Measurements from ENCODE around the gene KRT84.
"Not testable (repeated sequence)": the region's sequence is repeated elsewhere in the genome, so short reads cannot be mapped to it uniquely, and the experiment has no call there.

Gene KRT84

DNA sequence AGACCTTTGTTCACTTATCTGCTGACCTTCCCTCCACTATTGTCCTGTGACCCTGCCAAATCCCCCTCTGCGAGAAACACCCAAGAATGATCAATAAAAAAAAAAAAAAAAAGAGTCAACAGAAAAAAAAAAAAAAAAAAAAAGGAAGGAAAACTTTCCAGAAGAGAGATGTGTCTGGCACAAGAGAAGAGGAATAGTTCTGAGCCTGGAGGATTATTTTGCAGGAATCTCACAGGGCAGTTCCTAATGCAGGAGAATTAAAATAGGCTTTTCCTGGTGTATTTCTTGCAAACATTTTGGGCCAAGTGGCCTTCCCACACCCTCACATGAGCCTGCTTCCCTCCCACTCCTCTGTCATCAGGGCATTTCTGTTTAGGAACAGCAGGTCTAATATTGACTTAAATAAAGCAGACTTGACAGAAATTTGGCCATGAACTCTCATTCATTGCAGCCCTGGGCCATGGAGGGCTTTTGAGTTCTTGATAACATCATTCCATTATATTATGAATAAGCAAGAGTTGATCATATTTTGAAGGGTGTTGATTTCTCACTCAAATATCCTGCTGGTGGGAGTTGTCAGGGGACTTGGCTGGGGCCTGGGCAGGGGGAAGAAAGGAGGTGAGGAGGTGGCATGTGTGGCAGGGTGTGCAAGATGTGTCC, 25.3 kb upstream of the KRT84 start:
- not testable (repeated sequence) for DNase-seq (ENCODE audit: low read depth in 2 of 2)

DNA sequence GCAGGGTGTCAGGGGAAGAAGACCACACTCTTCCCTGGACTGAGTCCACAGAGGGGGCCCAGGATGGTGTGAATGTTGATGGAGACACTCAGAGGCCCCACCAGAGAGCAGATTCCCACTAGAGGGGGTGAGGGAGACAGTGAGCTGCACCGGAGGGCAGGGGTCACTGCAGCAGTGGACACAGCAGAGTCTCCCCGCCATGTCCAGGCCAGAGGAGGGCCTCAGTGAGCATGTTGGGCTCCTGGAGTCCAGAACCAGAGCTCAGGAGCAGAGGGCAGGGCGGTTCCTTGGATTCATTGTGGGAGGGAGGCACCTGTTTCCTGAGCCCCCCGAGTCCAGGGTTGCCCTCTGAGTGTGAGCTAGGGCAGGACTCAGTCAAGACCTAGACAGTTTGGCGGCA, 22.5 kb upstream of the KRT84 start:
- DNase-seq (ENCODE audit: low read depth in 2 of 2) = no peak

DNA sequence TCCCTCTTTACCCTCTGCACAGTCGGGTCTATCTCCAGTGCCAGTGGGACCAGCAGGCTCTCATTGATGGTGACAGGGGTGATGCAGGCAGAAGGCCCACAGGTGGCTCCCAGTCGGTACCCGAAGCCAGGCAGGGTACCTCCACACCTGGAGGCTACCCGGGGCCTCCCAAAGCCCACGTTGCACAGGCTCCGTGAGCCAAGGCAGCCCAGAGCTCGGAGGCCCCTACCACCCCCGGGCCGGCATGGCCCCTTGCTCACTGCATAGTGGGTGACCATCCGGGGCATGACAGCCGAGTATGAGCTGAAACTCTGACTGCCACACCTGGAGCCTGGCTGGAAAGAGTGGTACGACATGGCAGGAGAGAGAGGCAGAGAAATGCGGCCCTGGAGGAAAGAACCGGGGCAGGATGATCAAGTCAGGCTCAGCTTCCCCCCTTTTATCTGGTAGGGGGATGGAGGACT, 20.5 kb upstream of the KRT84 start, which contains the start of gene KRT82:
Gene KRT82 (minus strand): TSS at position 414 of the 464 bp plus-strand sequence. CDS start 58 bp downstream, at position 356.
- no peak for DNase-seq (ENCODE audit: low read depth in 2 of 2)

DNA sequence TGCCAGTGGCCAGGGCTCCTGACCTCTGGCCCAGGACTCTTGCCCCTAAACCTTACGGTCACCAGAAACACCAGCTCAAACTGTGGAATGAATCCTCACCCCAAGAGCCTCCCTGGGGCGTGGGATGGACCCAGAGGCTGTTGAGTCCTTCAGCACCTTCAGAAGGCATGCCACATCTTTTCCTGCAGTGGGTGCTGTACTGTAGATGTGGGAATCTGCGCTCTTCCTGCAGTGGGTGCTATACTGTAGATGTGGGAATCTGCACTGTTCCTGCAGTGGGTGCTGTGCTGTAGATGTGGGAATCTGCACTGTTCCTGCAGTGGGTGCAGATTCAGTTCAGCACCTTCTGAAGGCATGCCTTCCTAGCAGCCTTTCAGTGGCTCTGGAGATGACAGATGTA, 19.5 kb upstream of the KRT84 start:
- no peak for DNase-seq (ENCODE audit: low read depth in 2 of 2)

DNA sequence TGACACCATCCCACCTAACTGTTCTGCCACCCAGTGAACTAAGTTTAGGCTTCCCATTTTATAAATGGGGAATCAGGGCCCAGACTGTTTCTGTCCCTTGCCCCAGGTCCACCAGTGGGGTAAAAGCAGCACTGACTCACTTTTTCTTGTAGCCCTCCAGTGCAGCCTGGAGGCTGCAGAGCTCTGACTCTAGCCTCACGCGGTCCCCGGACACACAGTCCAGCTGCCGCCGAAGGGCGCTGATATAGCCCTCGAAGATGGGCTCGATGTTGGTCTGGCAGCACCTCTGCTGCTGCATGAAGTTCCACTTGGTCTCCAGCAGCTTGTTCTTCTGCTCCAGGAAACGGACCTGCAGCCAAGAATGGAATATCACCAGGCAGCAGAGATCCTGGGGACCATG, 18.1 kb upstream of the KRT84 start:
- no peak for DNase-seq (ENCODE audit: low read depth in 2 of 2)

DNA sequence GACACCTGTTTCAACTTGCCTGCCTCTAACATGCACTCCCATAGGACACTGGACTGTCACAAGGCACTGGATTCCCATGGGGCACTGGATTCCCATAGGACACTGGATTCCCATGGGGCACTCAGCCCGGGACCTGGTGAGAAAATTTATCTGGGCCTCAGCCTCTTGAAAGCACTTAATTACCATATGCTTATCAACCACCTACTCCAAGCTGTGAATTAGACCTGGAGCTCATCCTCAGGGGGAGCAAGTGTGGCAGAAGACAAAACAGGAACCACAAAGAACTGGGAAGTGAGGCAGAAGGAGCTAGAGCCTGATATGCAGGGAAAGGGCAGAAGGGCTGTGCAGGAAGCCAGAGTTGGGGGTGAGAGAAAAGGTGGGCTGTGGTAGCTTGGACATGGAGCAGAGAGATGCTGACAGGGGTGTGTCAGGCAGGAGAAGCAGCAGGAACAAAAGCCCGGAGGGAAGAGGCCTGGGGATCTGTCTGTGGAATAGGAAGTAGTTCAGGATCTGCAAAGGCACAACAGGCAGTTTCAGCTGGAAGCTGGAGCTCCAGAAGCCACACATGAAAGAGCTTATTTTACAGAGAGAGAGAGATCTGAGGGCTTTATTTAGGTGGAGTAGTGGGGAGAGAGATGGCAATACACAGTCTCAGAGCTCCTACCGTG, 17.6 kb upstream of the KRT84 start:
- no peak for DNase-seq (ENCODE audit: low read depth in 2 of 2)

DNA sequence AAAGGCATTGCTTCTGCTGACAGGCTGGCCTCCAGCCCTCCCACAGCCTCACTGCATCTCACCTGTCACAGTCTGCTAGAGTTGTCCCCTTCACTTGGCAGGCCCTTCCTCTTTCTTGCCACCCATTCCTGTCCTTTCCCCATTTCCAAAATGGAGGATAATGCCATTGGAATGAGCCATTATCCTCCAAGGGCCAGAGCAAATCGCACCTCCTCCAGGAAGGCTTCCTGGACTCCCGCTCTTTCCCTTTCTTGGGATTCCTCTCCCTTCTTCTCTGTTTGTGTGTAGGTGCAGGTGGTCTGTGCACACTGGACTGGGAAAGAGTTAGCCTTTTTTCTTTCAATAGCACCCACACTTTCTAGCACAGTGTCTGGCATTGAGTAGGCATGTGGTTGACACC, 16.9 kb upstream of the KRT84 start:
- no peak for DNase-seq (ENCODE audit: low read depth in 2 of 2)

DNA sequence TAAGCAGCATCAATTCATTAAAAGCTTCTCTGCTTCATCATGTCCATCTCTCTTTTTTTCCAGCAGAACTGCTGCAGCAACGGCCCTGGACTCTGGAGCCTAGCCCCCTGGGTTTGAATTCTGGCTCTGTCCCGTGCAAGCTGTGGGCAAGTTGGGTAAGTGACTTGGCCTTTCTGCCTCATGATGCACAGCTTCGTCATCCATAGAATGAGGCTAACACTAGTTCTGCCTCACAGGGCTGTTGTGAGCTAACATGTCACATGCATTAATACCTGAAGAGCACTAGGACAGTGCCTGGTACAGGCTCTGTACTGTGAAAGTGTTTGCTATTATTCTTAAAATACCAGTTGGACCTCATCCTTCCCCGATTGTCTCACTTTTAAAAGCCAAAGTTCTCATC, 16.5 kb upstream of the KRT84 start:
- DNase-seq (ENCODE audit: low read depth in 2 of 2) = no peak

DNA sequence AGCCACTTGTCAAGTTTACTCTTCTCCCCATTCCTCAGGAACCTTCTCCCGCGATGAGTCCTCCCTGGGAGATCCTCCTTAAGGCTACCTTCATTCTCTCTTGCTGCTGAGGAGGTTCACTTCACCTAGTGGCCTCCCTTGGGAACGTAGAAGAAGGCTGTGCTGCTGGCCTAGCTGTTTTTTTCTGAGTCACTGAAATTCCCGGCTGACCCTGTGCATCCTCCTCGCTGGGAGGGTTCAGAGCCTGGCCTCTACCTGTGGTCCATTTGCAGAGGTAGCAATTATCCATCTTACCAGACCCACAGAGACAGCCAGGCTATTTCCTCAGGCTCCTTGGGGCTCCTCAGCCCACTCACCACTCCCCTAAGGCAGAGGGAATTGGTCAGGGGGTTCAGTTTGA, 16.1 kb upstream of the KRT84 start:
- DNase-seq (ENCODE audit: low read depth in 2 of 2) = no peak

DNA sequence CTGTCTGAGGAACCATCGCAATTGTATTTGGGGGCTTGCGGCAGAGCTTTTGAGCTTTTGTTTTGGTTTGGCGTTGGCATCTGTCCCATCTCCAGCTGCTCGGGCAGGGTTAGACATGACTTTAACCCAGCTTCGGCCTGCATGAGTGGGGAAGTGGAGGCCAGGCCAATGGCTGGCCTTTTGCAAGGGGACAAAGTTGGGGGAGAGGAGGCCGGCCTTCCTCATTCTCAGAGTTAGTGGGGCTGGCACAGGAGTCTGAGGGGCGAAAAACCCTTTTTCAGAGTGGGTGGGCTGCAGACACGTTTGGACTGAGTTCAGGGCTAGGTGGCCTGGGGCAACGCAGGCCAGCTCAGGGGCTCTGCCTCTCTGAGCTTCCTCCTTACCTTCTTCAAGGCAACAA, 15.5 kb upstream of the KRT84 start:
- no peak for DNase-seq (ENCODE audit: low read depth in 2 of 2)

DNA sequence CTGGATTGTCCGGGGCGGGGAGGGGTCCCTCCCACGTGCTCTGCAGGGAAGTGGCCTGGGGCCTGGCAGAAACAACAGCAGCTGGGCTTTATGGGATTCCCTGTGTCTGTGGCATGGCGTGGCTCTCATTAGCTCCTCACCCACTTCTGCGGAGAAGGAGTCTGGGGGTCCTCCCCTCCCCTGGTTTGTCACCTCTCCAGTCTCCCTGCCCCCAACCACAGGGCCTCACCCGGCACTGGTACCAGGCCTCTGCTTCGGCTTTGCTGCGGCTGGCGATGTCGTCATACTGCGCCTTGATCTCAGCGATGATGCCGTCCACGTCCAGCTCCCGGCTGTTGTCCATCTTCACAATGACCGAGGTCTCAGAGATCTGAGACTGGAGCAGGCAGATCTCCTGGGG, 14.3 kb upstream of the KRT84 start:
- DNase-seq (ENCODE audit: low read depth in 2 of 2) = no peak

DNA sequence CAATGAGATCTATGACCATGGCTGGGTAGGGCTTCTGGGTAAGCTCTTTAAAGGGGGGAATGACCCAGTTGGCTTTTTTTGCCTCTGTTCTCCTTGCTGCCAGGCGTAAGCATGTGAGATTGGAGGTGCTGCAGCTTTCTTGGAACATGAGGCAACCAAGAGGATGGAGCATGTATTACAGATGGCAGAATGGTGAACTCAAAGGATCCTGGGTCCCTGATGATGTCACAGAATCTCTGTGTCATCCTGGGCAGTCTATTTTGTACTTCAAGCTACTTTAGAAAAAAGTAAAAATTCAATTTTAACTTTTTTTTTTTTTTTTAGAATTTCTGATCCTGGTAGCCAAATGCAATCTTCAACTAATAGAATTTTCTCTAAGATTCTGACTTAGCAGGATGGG, 12.7 kb upstream of the KRT84 start:
- DNase-seq (ENCODE audit: low read depth in 2 of 2) = no peak

DNA sequence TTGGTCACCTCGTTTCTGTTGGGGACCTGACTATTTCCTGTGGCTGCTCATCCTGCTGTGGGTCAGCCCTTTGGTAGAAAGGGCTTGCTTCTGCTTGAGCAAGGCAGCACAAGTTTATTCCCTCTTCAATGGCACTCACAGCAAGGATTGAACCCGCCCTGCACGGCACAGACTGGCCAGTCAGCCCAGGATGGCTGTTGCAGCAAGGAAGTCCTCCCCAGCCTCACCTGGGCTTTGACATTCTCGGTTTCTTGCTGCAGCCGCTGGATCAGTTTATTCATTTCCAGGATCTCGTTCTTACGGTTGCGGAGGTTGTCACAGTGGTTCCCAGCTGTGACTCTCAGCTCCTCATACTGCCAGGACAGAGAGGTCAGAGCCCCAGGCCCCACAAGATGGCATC, 11.2 kb upstream of the KRT84 start:
- DNase-seq (ENCODE audit: low read depth in 2 of 2) = no peak

DNA sequence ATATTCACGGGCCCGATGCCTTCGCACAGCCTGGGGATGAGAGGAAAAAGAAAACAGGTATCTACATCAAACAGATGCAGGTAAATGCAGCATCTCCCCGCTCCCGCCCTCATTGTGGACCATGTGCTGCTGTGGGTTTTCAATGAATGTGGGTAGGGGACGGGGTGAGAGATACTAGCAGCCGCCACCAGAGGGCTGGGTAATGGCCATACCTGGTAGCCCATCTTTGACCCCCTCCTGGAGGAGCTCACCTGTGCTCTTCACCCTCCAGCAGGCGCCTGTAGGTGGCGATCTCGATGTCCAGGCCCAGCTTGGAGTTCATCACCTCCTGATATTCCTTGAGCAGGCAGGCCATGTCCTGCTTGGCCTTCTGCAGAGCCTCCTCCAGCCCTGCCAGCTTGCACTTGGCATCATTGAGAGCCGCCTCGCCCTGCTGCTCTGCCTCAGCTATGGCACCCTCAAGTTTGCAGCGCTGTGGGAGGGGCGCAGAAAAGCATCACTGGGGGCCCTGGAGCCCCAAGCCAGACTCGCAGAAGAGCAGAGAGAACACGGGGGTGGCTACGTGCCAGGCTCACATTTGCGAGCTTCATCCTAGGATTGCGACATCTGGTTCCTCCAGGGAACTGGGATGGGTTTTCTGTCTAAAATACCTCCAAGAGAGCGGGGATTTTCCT, 10.4 kb upstream of the KRT84 start:
- DNase-seq (ENCODE audit: low read depth in 2 of 2) = no peak

DNA sequence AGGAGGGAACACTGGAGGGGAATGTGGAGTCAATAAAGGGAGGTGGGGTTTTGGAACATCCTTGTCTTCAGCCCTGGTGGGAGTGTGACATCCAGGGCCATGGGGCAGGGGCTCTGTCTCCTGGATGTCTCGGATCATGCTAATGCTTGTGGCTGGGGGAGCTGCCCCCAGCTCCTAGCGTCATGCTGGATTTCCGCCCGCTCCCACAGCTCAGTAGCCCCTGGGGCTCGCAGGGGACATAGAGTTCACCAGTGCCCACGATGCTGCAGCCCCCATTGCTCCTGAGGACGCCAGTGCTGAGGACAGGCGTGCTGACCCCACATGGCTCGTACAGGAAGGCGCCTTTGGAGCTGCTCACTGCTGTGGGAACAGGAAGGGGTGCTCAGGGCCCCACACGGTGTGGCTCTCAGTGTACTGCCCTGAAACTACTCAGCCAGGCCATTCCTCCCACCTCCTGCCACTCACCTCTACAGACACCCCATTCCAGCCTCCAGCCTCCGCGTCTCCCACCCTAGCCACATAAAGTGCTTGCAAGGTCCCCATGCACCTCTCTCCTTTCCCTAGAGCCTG, 9.5 kb upstream of the KRT84 start:
- no peak for DNase-seq (ENCODE audit: low read depth in 2 of 2)

DNA sequence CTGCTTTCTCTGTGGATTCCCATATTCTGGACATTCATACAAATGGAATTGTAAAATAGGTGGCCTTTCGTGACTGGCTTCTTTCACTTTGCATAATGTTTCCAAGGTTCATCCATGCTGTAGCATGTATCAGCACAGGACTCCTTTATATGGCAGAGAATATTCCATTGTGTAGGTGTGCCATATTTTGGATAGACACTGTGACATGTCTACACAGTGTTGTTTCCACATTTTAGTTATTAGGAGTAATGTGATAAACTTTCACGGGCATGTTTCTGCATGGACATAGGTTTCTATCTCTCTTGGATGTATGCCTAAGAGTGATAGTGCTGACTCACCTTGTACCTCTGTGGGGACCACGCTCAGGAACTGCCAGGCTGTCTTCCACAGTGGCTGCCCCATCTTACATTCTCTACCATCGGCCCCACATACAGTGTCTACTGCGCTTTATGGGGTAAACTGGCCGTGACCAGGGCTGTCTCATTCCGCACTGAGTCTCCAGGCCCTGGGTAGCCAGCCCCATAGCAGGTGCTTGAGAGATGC, 7.1 kb upstream of the KRT84 start:
- no peak for DNase-seq (ENCODE audit: low read depth in 2 of 2)

DNA sequence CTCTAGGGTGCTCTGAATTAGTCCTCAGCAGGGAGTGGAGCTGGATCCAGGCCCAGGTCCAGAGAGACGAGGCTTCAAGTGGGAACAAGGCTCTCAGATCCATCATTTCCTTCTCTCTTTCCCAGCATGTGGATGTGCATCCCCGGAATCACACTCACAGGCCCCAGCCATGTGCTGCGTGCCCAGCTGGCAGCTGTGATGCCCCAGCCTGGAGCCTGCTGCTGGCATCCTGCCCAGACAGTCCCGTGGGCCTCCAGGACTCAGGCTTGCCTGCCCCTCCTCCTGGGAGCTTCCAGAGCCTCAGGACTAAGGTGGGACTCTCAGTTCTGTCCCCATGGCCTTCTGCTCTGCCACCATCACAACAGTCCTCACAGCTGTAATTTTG, 6.2 kb upstream of the KRT84 start:
- no peak for DNase-seq (ENCODE audit: low read depth in 2 of 2)

DNA sequence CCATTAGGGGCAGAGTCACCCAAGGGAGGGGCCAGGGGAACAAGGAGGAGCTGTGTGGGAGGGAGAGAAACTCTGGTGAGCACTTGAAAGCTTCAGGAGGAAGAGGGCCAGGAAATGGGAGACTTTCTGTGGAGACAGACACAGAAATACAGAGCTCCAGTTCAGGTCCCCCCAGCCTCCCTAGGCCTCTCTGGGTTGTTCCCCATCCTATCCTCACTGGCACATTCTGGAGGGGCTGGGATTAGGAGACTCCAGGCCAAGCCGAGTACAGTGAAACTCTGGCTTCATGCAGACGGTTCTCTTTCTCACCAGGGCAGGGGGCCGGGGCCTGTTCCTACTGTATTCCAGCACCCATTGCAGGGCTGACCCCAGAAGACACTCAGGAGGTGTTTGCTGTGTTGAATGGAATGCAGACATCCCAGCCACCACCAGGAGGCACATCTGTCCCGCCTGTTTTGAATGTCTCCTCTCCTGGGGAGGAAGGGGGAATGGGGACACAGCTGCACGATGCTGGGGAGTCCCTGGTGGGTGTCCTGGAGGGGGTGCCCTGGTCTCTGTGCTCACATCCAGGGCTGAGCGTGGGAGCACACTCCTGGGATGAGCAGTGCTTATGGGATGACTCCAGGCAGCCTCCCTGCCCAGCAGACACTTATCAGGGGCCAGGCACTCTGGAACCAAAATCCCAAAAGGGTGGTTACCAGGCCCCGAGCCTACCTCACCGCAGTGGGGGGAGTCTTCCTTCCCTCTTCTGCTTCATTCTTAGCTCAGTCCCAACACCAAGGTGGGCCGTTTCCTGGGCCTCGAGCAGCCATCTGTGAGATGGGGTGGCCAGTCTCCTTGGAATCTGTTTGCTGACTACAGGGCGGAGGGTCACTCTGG, 5.5 kb upstream of the KRT84 start:
- DNase-seq (ENCODE audit: low read depth in 2 of 2) = no peak

DNA sequence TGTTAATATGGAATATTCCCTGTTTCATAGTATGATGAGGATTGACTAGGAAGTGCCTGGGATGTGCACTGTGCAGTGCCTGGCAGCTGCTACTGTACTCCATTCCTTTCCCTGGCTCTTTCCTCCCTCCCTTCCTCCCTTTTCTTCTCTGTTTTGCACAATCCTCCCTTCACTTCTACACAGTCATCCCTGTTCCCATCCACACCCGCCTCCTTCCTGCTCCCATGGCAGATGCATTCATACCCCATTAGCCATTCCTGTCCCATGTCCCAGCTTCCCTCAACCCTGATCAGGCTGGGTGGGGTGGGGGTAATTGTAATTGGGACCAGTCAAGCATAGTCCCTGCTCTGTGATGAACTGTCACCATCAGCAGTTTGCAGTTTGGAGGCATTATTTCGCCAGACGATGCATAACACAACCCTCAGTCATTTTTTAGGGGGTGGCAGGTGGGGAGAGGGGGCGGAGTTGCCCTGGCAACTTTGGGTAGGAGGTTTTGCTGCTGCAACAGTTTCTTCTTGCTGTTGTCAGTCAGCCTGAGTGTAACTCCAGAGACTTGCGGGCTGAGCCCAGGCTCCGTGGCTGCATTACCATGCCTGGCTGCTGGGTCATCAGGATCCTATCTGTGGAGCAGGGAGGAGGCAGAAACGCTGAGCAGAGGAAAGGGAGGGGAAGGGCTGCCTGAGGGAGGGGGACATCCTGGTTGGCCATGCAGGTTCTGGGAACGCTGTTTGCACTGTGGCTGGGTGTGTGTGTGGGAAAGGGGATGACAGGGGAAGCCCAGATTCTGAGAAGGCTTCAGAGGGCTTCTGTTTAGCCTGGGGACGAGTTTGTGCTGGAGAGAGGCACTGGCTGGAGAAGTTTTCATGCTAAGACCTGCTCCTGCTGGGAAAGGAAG, 4.1 kb upstream of the KRT84 start:
- DNase-seq (ENCODE audit: low read depth in 2 of 2) = no peak

DNA sequence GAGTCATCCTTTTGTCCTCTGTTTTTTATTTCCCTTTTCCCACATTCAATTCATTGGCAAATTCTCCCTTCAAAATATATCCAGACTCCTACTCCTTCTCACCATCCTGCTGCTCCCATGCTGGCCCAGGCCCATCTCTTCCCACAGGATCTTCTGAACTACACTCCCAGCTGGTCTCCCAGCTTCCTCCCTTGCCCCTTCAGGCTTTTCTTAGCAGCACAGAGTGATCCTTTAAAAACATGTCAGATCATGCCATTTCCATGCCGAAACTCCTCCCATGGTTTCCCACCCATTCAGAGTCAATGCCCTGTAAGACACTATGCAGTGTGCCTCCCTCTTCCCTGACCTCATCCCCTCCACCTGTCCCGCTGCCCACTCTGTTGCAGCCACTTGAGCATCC, 2.4 kb upstream of the KRT84 start:
- DNase-seq (ENCODE audit: low read depth in 2 of 2) = no peak

Data from stimulated activated CD4-positive, alpha-beta T cell treated with anti-CD3 and anti-CD28 coated beads, Interleukin-4, amount 100 ng/mL, for 48 hours (primary cell).